ENCODE measurements around the gene ITGB4. TPM values are rescaled to one million over a fixed set of nuclear protein-coding genes. Genes with fewer than 3 reads are reported as not detected.

ITGB4 gene
- total RNA-seq, 4 donors from 2014 or later = 3.6 to 20.2 (median 6.3) TPM

DNA sequence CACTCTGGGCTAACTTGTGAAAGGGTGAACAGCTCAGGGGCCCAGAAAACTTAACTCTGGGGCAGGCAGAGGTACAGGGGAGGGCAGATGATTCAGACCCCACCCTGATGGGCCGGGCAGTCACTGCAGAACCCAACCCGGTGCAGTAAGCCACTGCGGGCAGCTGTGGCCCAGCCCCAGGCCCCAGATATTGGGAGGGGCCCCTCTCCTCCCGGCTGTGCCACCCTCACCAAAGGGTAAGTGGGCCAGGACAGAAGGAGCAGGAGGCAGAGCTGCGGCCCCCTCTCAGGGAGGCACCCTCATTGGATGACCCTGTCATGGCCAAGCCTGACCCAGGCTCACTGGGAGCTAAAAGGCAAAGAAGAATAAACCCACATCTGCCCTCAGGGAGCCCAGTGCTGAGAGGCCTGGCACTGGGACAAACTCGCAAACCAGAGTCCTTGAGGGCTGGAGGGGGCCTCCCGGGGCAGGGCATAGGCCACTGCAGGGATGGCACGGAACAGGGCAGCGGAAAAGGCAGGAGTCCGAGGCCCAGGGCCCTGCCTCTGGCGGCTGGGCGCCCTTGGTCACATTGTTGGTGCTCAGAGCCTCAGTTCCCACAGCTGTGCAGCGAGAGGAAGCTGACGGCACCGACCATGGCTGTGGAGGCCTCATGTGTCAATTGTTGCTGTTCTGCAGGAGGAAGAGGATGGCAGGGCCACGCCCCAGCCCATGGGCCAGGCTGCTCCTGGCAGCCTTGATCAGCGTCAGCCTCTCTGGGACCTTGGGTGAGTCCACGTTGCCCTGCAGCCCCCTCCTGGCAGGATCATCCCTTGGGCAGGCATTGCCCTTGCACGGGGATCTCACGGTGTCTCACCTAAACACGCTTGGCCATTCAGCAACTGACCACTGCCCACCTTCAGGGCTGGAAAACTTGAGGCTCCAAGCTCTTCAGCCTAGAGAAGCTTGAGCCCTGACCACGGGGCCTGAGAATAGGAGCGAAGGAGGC lies 3.1 kb downstream of the ITGB4 start:
- Histone ChIP-seq H3K27ac (no peak overlapping the region), H3K27me3 (peaks cover 19 to 29% (median 22%) of the 10 kb centered on the region in 3 donors), H3K4me3 (no peak overlapping the region), H3K36me3 (no peaks in the 10 kb centered on the region), H3K4me1 (peaks cover 0 to 4% of the 10 kb centered on the region in 2 donors), H3K9me3 (no peaks in the 10 kb centered on the region)
- DNase-seq (no peak), ATAC-seq (no peak)
- intact Hi-C loops (cut with DNase I; ENCODE audit: low total_unique reads) (no loop called here), in situ Hi-C loops (cut with MboI; ENCODE audit: low sequenced_read_pairs in 4 of 4) (no loop called here)
- no peak for TF ChIP-seq CTCF (IDR thresholded peaks at IDR 0.05 in 4 of 5, conservative IDR thresholded peaks at IDR 0.05 in 1 of 5)

DNA sequence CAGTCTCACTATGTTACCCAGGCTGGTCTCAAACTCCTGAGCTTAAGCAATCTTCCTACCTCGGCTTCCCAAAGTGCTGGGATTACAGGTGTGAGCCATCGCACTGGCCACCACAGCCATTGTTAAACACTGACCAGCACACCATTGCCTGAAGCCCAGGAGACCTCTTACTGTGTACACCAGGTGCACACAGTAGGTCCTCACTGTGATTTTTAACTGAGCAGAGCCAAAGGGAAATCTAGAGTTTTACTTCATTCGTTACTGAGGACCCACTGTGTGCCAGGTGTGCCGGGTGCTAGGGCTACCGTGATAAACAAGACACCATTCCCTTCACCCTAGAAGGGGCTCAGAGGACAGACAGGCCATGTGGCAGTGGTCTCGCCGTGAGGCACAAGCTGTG lies 4.2 kb downstream of the ITGB4 start:
- no peak for ATAC-seq
- Histone ChIP-seq H3K27me3 (peaks cover 9 to 19% (median 17%) of the 10 kb centered on the region in 3 donors), H3K27ac (no peak overlapping the region), H3K36me3 (no peaks in the 10 kb centered on the region), H3K4me3 (no peak overlapping the region), H3K9me3 (no peaks in the 10 kb centered on the region), H3K4me1 (peaks cover 0 to 4% of the 10 kb centered on the region in 2 donors)
- in situ Hi-C loops (cut with MboI; ENCODE audit: low sequenced_read_pairs in 4 of 4) = no loop called here
- no peak for TF ChIP-seq CTCF (IDR thresholded peaks at IDR 0.05 in 4 of 5, conservative IDR thresholded peaks at IDR 0.05 in 1 of 5)
- no peak for TF ChIP-seq POLR2A (IDR thresholded peaks at IDR 0.05)
- DNase-seq = no peak
- intact Hi-C loops (cut with DNase I; ENCODE audit: low total_unique reads) = no loop called here

GRCh38 chr17:75727391-75727790 lies 6.1 kb downstream of the ITGB4 start:
- in situ Hi-C loops (cut with MboI; ENCODE audit: low sequenced_read_pairs in 4 of 4) = no loop called here
- no peaks in the 10 kb centered on the region for H3K36me3 ChIP-seq

GRCh38 chr17:75729351-75729750 lies 8.1 kb downstream of the ITGB4 start:
- ATAC-seq = no peak
- intact Hi-C loops (cut with DNase I; ENCODE audit: low total_unique reads) = no loop called here
- TF ChIP-seq CTCF (IDR thresholded peaks at IDR 0.05 in 4 of 5, conservative IDR thresholded peaks at IDR 0.05 in 1 of 5) = no peak
- TF ChIP-seq POLR2A (IDR thresholded peaks at IDR 0.05) = no peak

More at GRCh38 chr17:75727391-75727790, 6.1 kb downstream of the ITGB4 start:
- H3K27ac ChIP-seq = no peak overlapping the region
- H3K4me3 ChIP-seq = no peak overlapping the region
- ATAC-seq (no peak), DNase-seq (no peak)
- peaks cover 0 to 2% (median 0%) of the 10 kb centered on the region in 3 donors for H3K27me3 ChIP-seq
- TF ChIP-seq POLR2A (IDR thresholded peaks at IDR 0.05) (no peak), CTCF (IDR thresholded peaks at IDR 0.05 in 4 of 5, conservative IDR thresholded peaks at IDR 0.05 in 1 of 5) (no peak)
- H3K9me3 ChIP-seq = no peaks in the 10 kb centered on the region
- intact Hi-C loops (cut with DNase I; ENCODE audit: low total_unique reads) = no loop called here
- H3K4me1 ChIP-seq = no peaks in the 10 kb centered on the region

More at GRCh38 chr17:75729351-75729750, 8.1 kb downstream of the ITGB4 start:
- in situ Hi-C loops (cut with MboI; ENCODE audit: low sequenced_read_pairs in 4 of 4) = no loop called here
- no peak for DNase-seq
- H3K36me3 ChIP-seq = no peaks in the 10 kb centered on the region
- H3K9me3 ChIP-seq = no peaks in the 10 kb centered on the region
- no peak overlapping the region for H3K27ac ChIP-seq
- H3K4me3 ChIP-seq = no peak overlapping the region
- no peaks in the 10 kb centered on the region for H3K4me1 ChIP-seq
- no peaks in the 10 kb centered on the region for H3K27me3 ChIP-seq

Measured in gastrocnemius medialis (tissue), 4 donors.